Glutamatergic neuron (in vitro differentiated cells): ENCODE data around the gene SLC12A3. TPM values are rescaled to one million over a fixed set of nuclear protein-coding genes. Genes with fewer than 3 reads are reported as not detected.
A peak's percentile ranks its signal among the peaks of the same experiment; 100 is the strongest.

Experiments used
- DNase-seq: peaks from one replicate; pipeline ENCODE4 v3.0.0; 2022
- H3K27ac Mint-ChIP-seq: one replicate; pipeline ENCODE4 v1.8.0; 2020; ENCODE audit warnings: mild to moderate bottlenecking, mixed read lengths, inconsistent platforms; ENCODE audit not compliant: unreplicated experiment
- H3K27me3 Mint-ChIP-seq: one replicate; pipeline ENCODE4 v1.8.0; 2020; ENCODE audit warnings: mild to moderate bottlenecking, moderate library complexity, mixed read lengths, inconsistent platforms; ENCODE audit not compliant: unreplicated experiment
- H3K36me3 Mint-ChIP-seq: one replicate; pipeline ENCODE4 v1.8.0; 2020; ENCODE audit warnings: mild to moderate bottlenecking, mixed read lengths, inconsistent platforms; ENCODE audit not compliant: unreplicated experiment
- H3K4me1 Mint-ChIP-seq: one replicate; pipeline ENCODE4 v1.8.0; 2020; ENCODE audit warnings: mild to moderate bottlenecking, low read depth, mixed read lengths, inconsistent platforms; ENCODE audit not compliant: unreplicated experiment
- H3K4me3 Mint-ChIP-seq: one replicate; pipeline ENCODE4 v1.8.0; 2020; ENCODE audit warnings: mild to moderate bottlenecking, mixed read lengths, inconsistent platforms; ENCODE audit not compliant: unreplicated experiment
- H3K9me3 Mint-ChIP-seq: one replicate; pipeline ENCODE4 v1.8.0; 2020; ENCODE audit warnings: mild to moderate bottlenecking, moderate library complexity, mixed read lengths, inconsistent platforms; ENCODE audit not compliant: unreplicated experiment
- CTCF ChIP-seq: fragments of 200-600 bp; sonication (generic); IDR thresholded peaks from one replicate; pipeline ENCODE4 v1.5.0; 2021; ENCODE audit not compliant: partially characterized antibody, unreplicated experiment
- total RNA-seq: library from RNA; stranded (reverse); fragmentation: NEBNext Ultra II Directional; extraction: Animal tissue kit (Norgen Biotek cat#: 25700); gene quantifications from one replicate; pipeline ENCODE4 v1.2.1, GENCODE V29; 2021; ENCODE audit not compliant: unreplicated experiment

SLC12A3 gene
- total RNA-seq, 1 donor from 2014 or later, result not detected

- Mint-ChIP-seq H3K4me3 (no peak overlapping the region), H3K27ac (no peak overlapping the region), H3K9me3 (peaks cover 8% of the 10 kb centered on the region), H3K4me1 (no peaks in the 10 kb centered on the region), H3K27me3 (peaks cover 4% of the 10 kb centered on the region), H3K36me3 (peaks cover 4% of the 10 kb centered on the region)
- no peak for DNase-seq
- TF ChIP-seq CTCF, result no peak
Measured at GRCh38 chr16:56948234-56948633, 83.2 kb downstream of the SLC12A3 start.

GRCh38 chr16:56950051-56950450 lies 85.0 kb downstream of the SLC12A3 start:
- H3K9me3 Mint-ChIP-seq, result peaks cover 8% of the 10 kb centered on the region
- no peaks in the 10 kb centered on the region for H3K4me1 Mint-ChIP-seq
- H3K27ac Mint-ChIP-seq, result no peak overlapping the region
- no peak for TF ChIP-seq CTCF
- no peak overlapping the region for H3K4me3 Mint-ChIP-seq
- no peak for DNase-seq
- H3K36me3 Mint-ChIP-seq, result peaks cover under 1% of the 10 kb centered on the region
- peaks cover 4% of the 10 kb centered on the region for H3K27me3 Mint-ChIP-seq

- H3K9me3 Mint-ChIP-seq, result peaks cover 8% of the 10 kb centered on the region
- no peaks in the 10 kb centered on the region for H3K36me3 Mint-ChIP-seq
- H3K4me1 Mint-ChIP-seq, result no peaks in the 10 kb centered on the region
- H3K27ac Mint-ChIP-seq, result no peak overlapping the region
- no peak for DNase-seq
- H3K27me3 Mint-ChIP-seq, result peaks cover 4% of the 10 kb centered on the region
- TF ChIP-seq CTCF, result no peak
- H3K4me3 Mint-ChIP-seq, result no peak overlapping the region
Measured at GRCh38 chr16:56950455-56950854, 85.4 kb downstream of the SLC12A3 start.

GRCh38 chr16:56950881-56951771 lies 86.1 kb downstream of the SLC12A3 start:
- Mint-ChIP-seq H3K4me1 (no peaks in the 10 kb centered on the region), H3K27ac (peak overlapping the region; percentile 41), H3K9me3 (peaks cover 8% of the 10 kb centered on the region), H3K27me3 (peaks cover 4% of the 10 kb centered on the region), H3K4me3 (no peak overlapping the region), H3K36me3 (no peaks in the 10 kb centered on the region)
- DNase-seq, result peak; percentile 65
- TF ChIP-seq CTCF, result no peak

GRCh38 chr16:56953006-56953405 lies 88.0 kb downstream of the SLC12A3 start:
- H3K4me1 Mint-ChIP-seq, result no peaks in the 10 kb centered on the region
- no peak overlapping the region for H3K4me3 Mint-ChIP-seq
- H3K36me3 Mint-ChIP-seq, result no peaks in the 10 kb centered on the region
- no peak overlapping the region for H3K27ac Mint-ChIP-seq
- TF ChIP-seq CTCF, result no peak
- H3K27me3 Mint-ChIP-seq, result peaks cover 4% of the 10 kb centered on the region
- peaks cover 8% of the 10 kb centered on the region for H3K9me3 Mint-ChIP-seq
- DNase-seq, result no peak
